WTC11 (cell line): Measurements from ENCODE around the gene SGMS1. TPM values are rescaled to one million over a fixed set of nuclear protein-coding genes. Genes with fewer than 3 reads are reported as not detected.

ENCODE experiments used
- ATAC-seq: fragments of 200-7000 bp; cut with Tn5 transposase; 2 replicates; pipeline ENCODE4 v1.10.0; 2021; ENCODE audit warnings: mild to moderate bottlenecking, moderate library complexity
- CTCF ChIA-PET: fragments of 300-600 bp; sonication (Branson Sonifier 250); formaldehyde crosslinking; loops from one replicate; lab custom pipeline; 2021; ENCODE audit warnings: antibody characterized with exemption; lab: Charles Lee
- POLR2A ChIA-PET: fragments of 350-600 bp; sonication (Branson Sonifier 250); formaldehyde crosslinking; loops from one replicate; lab custom pipeline; 2021; ENCODE audit warnings: antibody characterized with exemption; lab: Charles Lee
- DNase-seq: peaks from one replicate; pipeline ENCODE4 v3.0.0; 2021; ENCODE audit warnings: low spot score
- H3K27ac Mint-ChIP-seq: 2 replicates; pipeline ENCODE4 v1.8.0; 2021; ENCODE audit warnings: mixed read lengths
- H3K27me3 Mint-ChIP-seq: 2 replicates; pipeline ENCODE4 v1.8.0; 2021; ENCODE audit warnings: low read depth, mild to moderate bottlenecking, moderate library complexity, mixed read lengths
- H3K36me3 Mint-ChIP-seq: 2 replicates; pipeline ENCODE4 v1.8.0; 2021; ENCODE audit warnings: mixed read lengths
- H3K4me1 Mint-ChIP-seq: 2 replicates; pipeline ENCODE4 v1.8.0; 2022; ENCODE audit warnings: mixed read lengths
- H3K4me3 Mint-ChIP-seq: 2 replicates; pipeline ENCODE4 v1.8.0; 2021; ENCODE audit warnings: mild to moderate bottlenecking, moderate library complexity, mixed read lengths
- H3K9me3 Mint-ChIP-seq: 2 replicates; pipeline ENCODE4 v1.8.0; 2021; ENCODE audit warnings: mixed read lengths
- ATF6 ChIP-seq: sonication (generic); formaldehyde crosslinking; IDR thresholded peaks from 2 replicates; pipeline ENCODE4 v1.8.1; 2023; ENCODE audit warnings: mild to moderate bottlenecking, missing genetic modification reagents
- CBFB ChIP-seq: sonication (generic); formaldehyde crosslinking; IDR thresholded peaks from 2 replicates; pipeline ENCODE4 v1.8.1; 2022; ENCODE audit warnings: mild to moderate bottlenecking, low read depth, missing genetic modification reagents
- CDX4 ChIP-seq: fragments of 250-450 bp; sonication (Bioruptor Pico); IDR thresholded peaks from 2 replicates; pipeline ENCODE4 v1.9.0; 2021; ENCODE audit warnings: moderate library complexity, mild to moderate bottlenecking, inconsistent platforms, borderline replicate concordance
- CREM ChIP-seq: sonication (generic); formaldehyde crosslinking; IDR thresholded peaks from 2 replicates; pipeline ENCODE4 v1.8.1; 2022; ENCODE audit warnings: mild to moderate bottlenecking, missing genetic modification reagents, moderate library complexity
- FOXP4 ChIP-seq: sonication (generic); formaldehyde crosslinking; IDR thresholded peaks from 2 replicates; pipeline ENCODE4 v1.8.0; 2022; ENCODE audit warnings: mild to moderate bottlenecking, missing genetic modification reagents
- GTF2I ChIP-seq: fragments of 250-450 bp; sonication (Bioruptor Pico); conservative IDR thresholded peaks from 2 replicates; pipeline ENCODE4 v1.4.0; 2021; ENCODE audit warnings: mild to moderate bottlenecking
- HMGA2 ChIP-seq: fragments of 250-450 bp; sonication (Bioruptor Pico); IDR thresholded peaks from 2 replicates; pipeline ENCODE4 v1.4.0; 2021; ENCODE audit warnings: mild to moderate bottlenecking, moderate library complexity
- MAX ChIP-seq: sonication (generic); formaldehyde crosslinking; IDR thresholded peaks from 2 replicates; pipeline ENCODE4 v1.8.0; 2022; ENCODE audit warnings: mild to moderate bottlenecking, missing genetic modification reagents
- MLX ChIP-seq: sonication (generic); formaldehyde crosslinking; IDR thresholded peaks from 2 replicates; pipeline ENCODE4 v1.8.1; 2023; ENCODE audit warnings: mild to moderate bottlenecking, missing genetic modification reagents, moderate library complexity
- MXD4 ChIP-seq: fragments of 250-450 bp; sonication (Bioruptor Pico); IDR thresholded peaks from 2 replicates; pipeline ENCODE4 v1.8.0; 2021; ENCODE audit warnings: mild to moderate bottlenecking, moderate library complexity, borderline replicate concordance
- NFATC4 ChIP-seq: fragments of 250-450 bp; sonication (Bioruptor Pico); IDR thresholded peaks from 2 replicates; pipeline ENCODE4 v1.9.0; 2021; ENCODE audit warnings: mild to moderate bottlenecking
- NR1H2 ChIP-seq: sonication (generic); formaldehyde crosslinking; IDR thresholded peaks from 2 replicates; pipeline ENCODE4 v1.9.0; 2021; ENCODE audit warnings: mild to moderate bottlenecking, moderate library complexity, missing genetic modification reagents
- SMAD3 ChIP-seq: sonication (generic); formaldehyde crosslinking; IDR thresholded peaks from 2 replicates; pipeline ENCODE4 v1.8.0; 2022; ENCODE audit warnings: missing genetic modification reagents, mild to moderate bottlenecking, borderline replicate concordance
- TCF7 ChIP-seq: sonication (generic); formaldehyde crosslinking; IDR thresholded peaks from 2 replicates; pipeline ENCODE4 v1.8.0; 2022; ENCODE audit warnings: mild to moderate bottlenecking, low read depth, missing genetic modification reagents, moderate library complexity
- ZMAT4 ChIP-seq: fragments of 250-450 bp; sonication (Bioruptor Pico); IDR thresholded peaks from 2 replicates; pipeline ENCODE4 v1.9.0; 2021; ENCODE audit warnings: mild to moderate bottlenecking
- ZNF138 ChIP-seq: sonication (generic); formaldehyde crosslinking; conservative IDR thresholded peaks from 2 replicates; pipeline ENCODE4 v1.8.1; 2022; ENCODE audit warnings: mild to moderate bottlenecking, moderate library complexity, missing genetic modification reagents
- ZNF219 ChIP-seq: sonication (generic); formaldehyde crosslinking; IDR thresholded peaks from 2 replicates; pipeline ENCODE4 v1.8.0; 2023; ENCODE audit warnings: missing genetic modification reagents, mild to moderate bottlenecking, borderline replicate concordance
- ZNF232 ChIP-seq: sonication (generic); formaldehyde crosslinking; IDR thresholded peaks from 2 replicates; pipeline ENCODE4 v1.8.0; 2022; ENCODE audit warnings: mild to moderate bottlenecking, missing genetic modification reagents
- ZNF423 ChIP-seq: fragments of 250-450 bp; sonication (Bioruptor Pico); IDR thresholded peaks from 2 replicates; pipeline ENCODE4 v2.1.2; 2022; ENCODE audit warnings: mild to moderate bottlenecking, moderate library complexity
- total RNA-seq: library from RNA; stranded (reverse); gene quantifications from 3 replicates; pipeline ENCODE4 v1.2.3, GENCODE V29; 2021

The SGMS1 gene
- total RNA-seq, 1 experiment from 2014 or later: 13.2 TPM

- TF ChIP-seq CREM (CRISPR knock-in tag): no peak
- no peak for TF ChIP-seq GTF2I
Observed at GRCh38 chr10:50398823-50399222, 224.9 kb downstream of the SGMS1 start (continued).

GRCh38 chr10:50398381-50398780 is 225.4 kb downstream of the SGMS1 start:
- no peaks in the 10 kb centered on the region for H3K27me3 Mint-ChIP-seq
- TF ChIP-seq ZNF219 (CRISPR knock-in tag): no peak
- peak; percentile 62; the same call in 1 of the 2 replicates for TF ChIP-seq HMGA2 (CRISPR knock-in tag)
- no peak overlapping the region for H3K4me3 Mint-ChIP-seq
- ATAC-seq: no peak
- peaks cover 10% of the 10 kb centered on the region for H3K4me1 Mint-ChIP-seq
- no peaks in the 10 kb centered on the region for H3K36me3 Mint-ChIP-seq
- DNase-seq: no peak
- no peak overlapping the region for H3K27ac Mint-ChIP-seq
- ChIA-PET POLR2A (interaction anchor here (1.0 kb wide), 1 partner anchor 12 kb away, joined by 4 read pairs; no protein-coding TSS in a partner anchor), CTCF (no interaction called here)
- H3K9me3 Mint-ChIP-seq: no peaks in the 10 kb centered on the region

- no peaks in the 10 kb centered on the region for H3K36me3 Mint-ChIP-seq
- peaks cover 10% of the 10 kb centered on the region for H3K4me1 Mint-ChIP-seq
- no peaks in the 10 kb centered on the region for H3K27me3 Mint-ChIP-seq
- no peak overlapping the region for H3K27ac Mint-ChIP-seq
- no peak for ATAC-seq
- H3K9me3 Mint-ChIP-seq: no peaks in the 10 kb centered on the region
- H3K4me3 Mint-ChIP-seq: no peak overlapping the region
- no peak for DNase-seq
- no peak for TF ChIP-seq NR1H2 (CRISPR knock-in tag)
- TF ChIP-seq SMAD3: no peak
- no peak for TF ChIP-seq ZNF423 (CRISPR knock-in tag)
- no peak for TF ChIP-seq FOXP4 (CRISPR knock-in tag)
- no peak for TF ChIP-seq MLX (CRISPR knock-in tag)
- TF ChIP-seq ZNF232 (CRISPR knock-in tag): no peak
- TF ChIP-seq NFATC4: no peak
- CTCF ChIA-PET: no interaction called here
- POLR2A ChIA-PET: interaction anchor here (1.0 kb wide), 1 partner anchor 11 kb away, joined by 4 read pairs; no protein-coding TSS in a partner anchor
Observed at GRCh38 chr10:50397312-50398140, 226.2 kb downstream of the SGMS1 start.

- Mint-ChIP-seq H3K27ac (no peak overlapping the region), H3K27me3 (no peaks in the 10 kb centered on the region), H3K4me1 (peaks cover 12% of the 10 kb centered on the region), H3K4me3 (no peak overlapping the region), H3K36me3 (no peaks in the 10 kb centered on the region), H3K9me3 (no peaks in the 10 kb centered on the region)
- ATAC-seq (no peak), DNase-seq (no peak)
- ChIA-PET CTCF (interaction anchor here (0.9 kb wide), 1 partner anchor 29 kb away, joined by 3 read pairs; no protein-coding TSS in a partner anchor), POLR2A (no interaction called here)
- TF ChIP-seq SMAD3: no peak
- TF ChIP-seq TCF7 (CRISPR knock-in tag): no peak
- no peak for TF ChIP-seq MAX (CRISPR knock-in tag)
- TF ChIP-seq ZMAT4 (CRISPR knock-in tag): no peak
- no peak for TF ChIP-seq ATF6
- no peak for TF ChIP-seq MXD4 (CRISPR knock-in tag)
- no peak for TF ChIP-seq CDX4 (CRISPR knock-in tag)
- TF ChIP-seq ZNF138 (CRISPR knock-in tag): no peak
- no peak for TF ChIP-seq CBFB (CRISPR knock-in tag)
Observed at GRCh38 chr10:50396491-50397311, 227.1 kb downstream of the SGMS1 start.
